Gastrocnemius medialis (tissue), 4 donors: ENCODE data around the gene LMO1.

Experiments used
- CTCF ChIP-seq, 5 experiments: fragments of 450-650 bp in 3 of 5; fragments of 200-600 bp in 2 of 5; sonication (generic) in 2 of 5; IDR thresholded peaks in 4 of 5; conservative IDR thresholded peaks in 1 of 5; 1 replicate in 4 of 5; 2 replicates in 1 of 5; pipeline ENCODE4 v1.5.1; 2016 to 2019; ENCODE audit warnings: antibody characterized with exemption in 5 of 5, mild to moderate bottlenecking in 3 of 5, moderate library complexity in 3 of 5
- POLR2A ChIP-seq, 2 donors: fragments of 450-650 bp; IDR thresholded peaks; one replicate each; pipeline ENCODE4 v1.6.1; 2017; ENCODE audit warnings: antibody characterized with exemption in 2 of 2, mild to moderate bottlenecking in 2 of 2, moderate library complexity in 2 of 2

- TF ChIP-seq CTCF (IDR thresholded peaks at IDR 0.05 in 4 of 5, conservative IDR thresholded peaks at IDR 0.05 in 1 of 5) = no peak
- no peak for TF ChIP-seq POLR2A (IDR thresholded peaks at IDR 0.05)
Measured at GRCh38 chr11:8217926-8218325, 45.8 kb downstream of the LMO1 start.
